G401.6 (cell line): Measurements from ENCODE around the gene PCDH9.
"Not testable (repeated sequence)": the region's sequence is repeated elsewhere in the genome, so short reads cannot be mapped to it uniquely, and the experiment has no call there.

Source experiments
- FAIRE-seq: peaks from 2 replicates; lab custom pipeline; 2012; peaks lifted over from hg19 to GRCh38; lab: Jason Lieb, UNC

PCDH9 gene

DNA sequence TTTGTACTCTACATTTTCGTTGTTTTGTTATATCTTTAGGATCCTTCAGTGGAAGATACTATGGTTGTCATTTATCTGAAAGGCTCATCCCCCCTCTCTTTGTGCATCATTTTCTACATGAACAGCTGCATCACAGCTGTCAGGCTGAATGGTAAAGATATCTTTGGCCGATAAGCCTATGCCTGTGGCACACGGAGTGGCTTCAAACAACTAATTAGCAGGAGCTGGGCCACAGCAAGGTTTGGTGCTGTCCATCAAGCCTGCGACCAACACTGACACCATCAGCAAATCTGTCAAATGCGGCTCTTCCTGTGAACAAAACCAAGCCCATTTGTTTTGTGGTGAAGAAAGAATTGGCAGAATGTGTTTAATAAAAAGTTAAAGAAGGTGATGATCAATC lies 334.4 kb downstream of the PCDH9 start:
- FAIRE-seq: no peak

DNA sequence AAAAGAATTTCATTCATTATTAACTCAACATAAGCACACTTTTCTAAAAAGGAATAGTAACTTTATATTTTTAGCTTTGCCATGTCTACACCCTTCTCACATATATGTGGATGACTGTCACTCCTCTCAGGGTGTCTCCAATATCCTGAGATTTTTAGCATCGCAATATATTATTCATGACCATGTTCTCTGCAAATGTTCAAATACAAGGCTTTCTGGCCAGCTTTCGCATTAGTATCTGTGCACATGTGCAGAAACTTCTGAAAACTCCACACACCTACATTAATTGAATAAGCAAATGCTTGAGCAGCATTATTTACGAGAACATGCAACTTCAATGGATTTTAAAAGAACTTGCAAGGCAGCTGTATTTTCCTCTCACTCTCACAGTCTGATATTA lies 334.8 kb downstream of the PCDH9 start:
- FAIRE-seq: no peak

DNA sequence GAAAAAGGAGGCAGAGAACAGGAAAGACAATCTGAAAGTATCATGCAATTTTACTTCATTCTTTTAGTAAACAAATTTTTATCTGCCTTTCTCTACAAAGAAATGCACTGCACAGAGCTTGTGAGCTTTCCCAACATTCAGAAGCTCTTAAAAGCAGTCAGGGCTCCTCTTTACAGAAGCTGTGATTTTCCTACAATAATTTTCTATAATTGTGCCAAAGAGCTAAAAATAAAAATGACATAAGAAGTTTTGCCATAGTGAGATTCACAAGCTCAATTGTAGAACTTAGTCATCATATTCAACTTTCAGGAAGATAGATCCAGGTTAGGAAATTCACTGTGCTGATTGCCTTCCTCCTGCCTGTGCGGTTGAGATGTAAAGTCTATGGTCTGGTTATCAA lies 341.4 kb downstream of the PCDH9 start:
- no peak for FAIRE-seq

DNA sequence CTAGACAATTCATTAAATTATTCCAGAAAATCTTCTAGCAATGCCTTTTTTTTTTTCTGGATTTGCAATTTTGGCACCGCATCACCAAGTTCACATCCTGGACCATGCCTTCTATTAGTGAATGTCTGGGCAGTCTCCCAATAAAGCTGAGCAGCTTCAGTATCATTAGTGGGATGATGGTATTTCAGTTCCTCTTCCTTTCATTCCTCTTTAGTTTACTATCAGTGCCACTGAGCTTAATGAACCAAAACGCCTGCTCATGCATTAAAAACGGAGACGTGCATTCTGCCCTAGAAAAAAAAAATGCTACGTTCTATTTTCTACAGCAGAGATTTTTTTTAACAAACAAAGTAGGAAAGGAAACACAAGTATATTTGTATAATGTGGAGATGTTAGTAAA lies 343.0 kb downstream of the PCDH9 start:
- no peak for FAIRE-seq

DNA sequence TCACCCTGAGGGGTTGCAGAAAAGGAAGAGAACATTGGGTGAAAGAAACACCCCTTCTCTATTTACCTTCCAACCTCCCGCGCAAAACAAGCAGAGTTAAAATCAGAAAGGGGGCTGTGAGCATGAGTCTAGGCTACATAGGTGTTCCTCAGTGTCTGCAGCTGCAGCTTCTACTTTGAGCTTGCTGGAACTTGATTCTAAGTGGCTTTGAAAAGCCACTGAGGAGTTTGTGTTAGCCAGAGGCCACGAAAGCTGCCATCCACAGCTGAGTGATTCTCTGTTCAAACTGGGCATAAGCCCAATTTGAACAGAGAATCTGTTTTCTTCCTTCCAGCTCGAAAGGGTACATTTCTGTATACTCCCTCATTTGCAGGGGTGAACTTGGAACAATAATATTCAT lies 343.9 kb downstream of the PCDH9 start:
- FAIRE-seq: no peak

DNA sequence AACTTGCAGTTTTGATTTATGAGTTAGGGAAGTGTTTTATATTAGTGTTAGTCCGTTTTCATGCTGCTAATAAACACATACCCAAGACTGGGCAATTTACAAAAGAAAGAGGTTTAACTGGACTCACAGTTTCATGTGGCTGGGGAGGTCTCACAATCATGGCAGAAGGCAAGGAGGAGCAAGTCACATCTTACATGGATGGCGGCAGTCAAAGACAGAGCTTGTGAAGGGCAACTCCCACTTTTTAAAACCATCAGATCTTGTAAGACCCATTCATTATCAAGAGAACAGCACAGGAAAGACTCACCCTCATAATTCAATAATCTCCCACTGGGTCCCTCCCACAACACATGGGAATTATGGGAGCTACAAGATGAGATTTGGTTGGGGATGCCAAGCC lies 349.0 kb downstream of the PCDH9 start:
- FAIRE-seq: not testable (repeated sequence)

DNA sequence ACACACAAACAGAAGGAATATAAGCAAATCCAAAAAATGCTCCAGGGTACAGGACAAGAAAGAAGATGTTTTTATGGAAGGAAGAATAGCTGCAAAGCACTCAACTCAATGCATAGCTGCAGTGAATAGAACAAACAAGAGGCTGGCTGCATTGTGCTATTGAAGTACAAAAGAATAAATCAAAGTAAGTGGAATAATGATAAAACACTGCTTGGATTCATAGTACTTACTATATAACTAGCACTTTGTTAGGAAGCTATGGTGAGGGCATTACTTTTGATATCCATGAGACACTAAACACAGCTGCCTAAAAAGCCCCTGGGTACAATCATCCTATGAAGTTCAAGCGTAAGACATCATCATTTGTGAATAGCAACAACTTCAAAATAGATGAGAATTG lies 350.1 kb downstream of the PCDH9 start:
- FAIRE-seq: no peak

DNA sequence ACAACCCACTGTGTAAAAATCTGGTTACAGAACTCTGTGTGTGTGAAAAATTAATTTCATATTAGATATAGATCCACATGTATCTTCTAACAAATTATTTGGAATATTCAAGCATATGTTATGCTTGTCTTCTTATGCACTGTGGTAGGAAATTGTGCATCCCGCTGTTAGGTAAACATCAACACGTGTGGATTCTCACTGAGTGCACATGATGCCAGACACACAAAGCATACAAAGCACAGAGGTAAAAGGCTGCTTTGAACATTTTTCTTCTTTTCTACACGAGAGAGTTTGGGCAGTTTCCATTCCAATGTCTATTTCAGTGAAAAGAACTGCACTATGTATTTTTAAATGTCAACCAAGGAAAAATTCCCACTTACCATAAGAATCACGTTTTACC lies 354.9 kb downstream of the PCDH9 start:
- FAIRE-seq: no peak

DNA sequence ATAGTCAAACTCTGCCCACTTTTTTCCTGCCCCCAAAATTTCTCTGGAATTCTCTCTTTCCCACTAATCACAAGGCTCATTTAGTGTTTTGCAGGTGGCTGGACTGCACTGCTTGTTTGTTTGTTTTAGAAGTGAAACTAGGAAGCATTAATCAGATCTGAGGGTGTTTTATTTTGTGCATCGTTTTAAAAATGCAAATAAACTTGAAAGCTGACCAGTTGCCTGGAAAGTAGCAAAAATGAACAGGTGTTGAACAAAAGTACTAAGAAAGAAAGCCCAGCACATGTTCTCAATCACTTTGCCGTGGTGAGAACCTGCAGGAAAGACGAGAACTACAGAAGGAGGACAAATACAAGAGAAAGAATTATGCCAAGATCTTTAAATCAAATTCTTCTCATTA lies 365.5 kb downstream of the PCDH9 start:
- FAIRE-seq: no peak

DNA sequence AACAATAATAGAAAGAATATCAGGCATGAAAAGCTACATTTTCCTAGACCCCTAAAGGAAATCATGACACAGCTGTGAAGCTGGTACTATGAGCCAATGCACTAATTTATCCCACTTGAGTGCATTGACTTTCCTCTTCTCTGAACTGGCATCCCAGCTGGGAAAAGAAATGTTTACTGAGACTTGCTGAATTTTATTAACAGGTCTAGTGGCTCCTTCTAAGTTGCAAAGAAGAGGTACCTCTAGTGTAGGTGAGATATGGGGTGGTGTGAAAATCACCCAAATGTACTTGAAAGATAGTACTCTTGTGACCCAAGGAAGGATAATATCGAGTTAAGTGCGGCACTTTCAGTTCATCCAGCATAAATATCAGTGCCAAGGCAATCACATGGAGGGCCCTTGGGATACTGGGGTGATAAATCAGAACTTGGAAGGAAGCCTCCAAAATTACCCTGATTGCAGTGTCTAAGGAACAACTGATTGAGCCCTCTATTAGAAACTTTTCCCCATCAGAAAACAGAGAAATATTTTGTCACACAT lies 369.2 kb downstream of the PCDH9 start:
- FAIRE-seq: no peak

DNA sequence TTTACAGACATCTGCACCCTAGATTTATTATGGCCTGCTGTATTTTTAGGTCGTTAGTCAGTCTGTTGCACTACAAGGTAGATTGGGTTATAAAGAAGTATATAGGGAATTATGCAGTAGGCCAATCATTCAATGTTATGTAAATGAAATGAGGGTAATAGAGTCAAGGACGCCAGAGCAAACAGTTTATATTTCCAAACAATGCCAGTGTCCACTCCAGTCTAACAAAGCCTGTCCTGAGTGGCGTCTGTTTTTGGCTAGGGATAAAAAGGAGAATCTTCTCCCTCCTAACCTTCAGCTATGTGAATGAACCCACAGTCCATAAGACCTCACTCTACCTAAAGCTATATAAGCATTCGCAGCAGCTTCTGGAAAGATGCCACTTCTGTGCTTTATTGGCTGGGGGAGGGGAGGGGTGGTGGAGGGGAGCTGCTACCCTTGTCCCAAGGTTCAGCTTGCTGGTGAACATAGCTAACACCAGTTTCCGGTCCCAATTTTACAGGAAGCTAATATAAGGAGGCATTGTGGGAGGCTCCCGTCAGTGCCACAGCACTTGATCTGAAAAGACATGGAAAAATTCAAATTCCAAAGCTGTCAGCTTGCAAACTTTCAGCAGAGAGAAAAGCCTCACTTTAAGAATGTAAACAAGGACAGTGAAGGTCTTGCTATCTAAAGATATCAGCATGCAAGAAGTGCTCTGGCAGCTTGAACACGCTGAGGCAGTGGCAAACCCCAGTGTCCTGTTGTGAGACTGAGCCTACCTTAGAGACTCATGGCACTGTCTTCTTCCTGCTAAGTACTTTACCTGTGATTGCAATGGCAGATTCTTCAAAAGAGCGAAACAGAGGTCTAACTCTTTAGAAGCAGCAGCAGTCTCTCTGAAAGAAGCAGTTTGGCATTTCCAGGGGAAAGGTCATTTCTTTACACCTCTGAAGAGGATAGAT lies 369.9 kb downstream of the PCDH9 start:
- no peak for FAIRE-seq

DNA sequence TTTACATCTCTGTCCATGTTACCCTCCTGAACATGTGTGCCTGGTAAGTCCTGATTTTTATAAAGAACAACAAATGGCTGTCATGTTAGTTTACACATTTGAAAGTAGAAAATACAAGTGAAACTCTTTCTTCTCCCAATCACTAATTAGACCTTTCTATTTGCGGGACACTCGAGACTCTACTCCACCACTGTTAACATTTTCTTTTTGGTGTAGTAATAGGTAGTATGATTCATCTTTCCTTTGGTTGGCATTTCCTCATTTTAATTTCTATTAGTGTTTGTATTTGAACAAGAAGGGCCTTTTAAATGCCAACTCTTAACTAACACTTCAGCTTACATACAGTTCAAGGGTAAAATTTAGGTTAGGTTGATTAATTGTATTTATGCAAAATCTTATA lies 371.1 kb downstream of the PCDH9 start:
- FAIRE-seq: no peak

DNA sequence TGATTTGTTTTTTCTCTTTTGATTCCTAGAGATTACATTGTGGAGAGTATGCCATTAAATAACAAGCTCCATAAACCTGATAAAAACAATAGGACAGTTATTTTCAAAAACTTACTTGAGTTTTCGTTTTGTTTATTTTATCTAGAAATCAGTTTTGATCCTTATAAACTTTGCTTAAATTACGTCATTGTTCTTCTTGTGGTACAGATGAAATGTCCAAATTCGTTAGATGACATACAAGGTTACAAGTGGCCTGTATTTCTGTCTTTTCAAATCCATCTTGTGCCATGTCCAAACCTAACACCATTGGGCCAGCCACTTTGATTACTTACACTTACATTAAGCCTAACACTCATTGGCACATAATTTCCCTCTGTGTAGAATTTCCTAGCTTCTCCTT lies 372.0 kb downstream of the PCDH9 start:
- no peak for FAIRE-seq

DNA sequence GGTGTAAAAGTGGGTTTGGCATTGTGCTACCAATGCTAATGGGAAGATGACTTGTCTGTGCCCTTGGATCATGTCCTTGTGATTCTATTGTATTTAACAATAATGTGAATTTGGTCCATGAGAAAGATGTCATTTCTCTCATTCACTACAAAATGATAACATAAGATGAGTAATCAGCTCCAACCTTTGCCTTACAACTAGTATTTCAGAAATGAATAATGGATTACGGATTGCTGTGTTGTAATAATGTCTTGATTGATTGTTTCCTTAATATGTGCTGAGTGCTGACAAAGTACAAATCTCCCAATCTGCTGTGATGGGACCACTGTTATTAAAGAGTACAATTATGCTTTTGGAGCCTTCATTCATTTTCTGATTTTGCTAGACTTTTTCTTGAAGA lies 375.0 kb downstream of the PCDH9 start:
- FAIRE-seq: no peak

DNA sequence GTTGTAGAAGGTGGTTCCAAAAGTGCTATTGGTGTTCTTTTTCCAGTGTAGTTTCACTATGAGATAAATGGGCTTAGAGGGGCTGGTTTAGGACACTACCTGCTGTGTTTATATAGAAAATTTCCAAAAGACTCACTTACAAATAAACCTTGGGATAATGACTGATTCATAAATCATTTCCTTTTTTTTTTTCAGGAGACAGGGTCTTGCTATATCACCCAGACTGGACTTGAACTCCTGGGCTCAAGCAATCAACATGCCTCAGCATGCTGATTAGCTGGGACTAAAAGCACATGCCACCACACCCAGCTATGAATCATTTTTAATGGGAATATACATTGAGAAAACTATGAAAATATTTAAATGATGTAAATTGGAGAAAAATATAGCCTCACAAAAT lies 376.6 kb downstream of the PCDH9 start:
- FAIRE-seq: no peak

DNA sequence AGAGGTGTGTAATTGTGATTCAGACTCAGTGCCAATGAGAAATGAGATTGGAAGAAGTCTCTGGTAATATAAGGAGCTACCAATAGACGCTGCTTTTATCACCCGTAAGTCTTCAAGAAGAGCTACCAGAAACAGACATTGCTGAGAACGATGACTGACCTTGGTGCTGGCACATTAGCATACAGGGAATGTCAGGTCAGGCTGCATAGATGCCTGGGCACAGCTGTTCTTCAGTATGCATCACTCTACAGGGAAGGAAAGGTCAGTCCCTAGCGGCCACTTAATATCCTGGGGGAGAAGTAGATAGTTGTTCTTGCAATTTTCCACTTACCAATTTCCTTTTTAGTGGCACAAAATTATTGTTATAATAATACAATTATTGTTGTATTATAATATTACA lies 380.4 kb downstream of the PCDH9 start:
- FAIRE-seq: no peak

DNA sequence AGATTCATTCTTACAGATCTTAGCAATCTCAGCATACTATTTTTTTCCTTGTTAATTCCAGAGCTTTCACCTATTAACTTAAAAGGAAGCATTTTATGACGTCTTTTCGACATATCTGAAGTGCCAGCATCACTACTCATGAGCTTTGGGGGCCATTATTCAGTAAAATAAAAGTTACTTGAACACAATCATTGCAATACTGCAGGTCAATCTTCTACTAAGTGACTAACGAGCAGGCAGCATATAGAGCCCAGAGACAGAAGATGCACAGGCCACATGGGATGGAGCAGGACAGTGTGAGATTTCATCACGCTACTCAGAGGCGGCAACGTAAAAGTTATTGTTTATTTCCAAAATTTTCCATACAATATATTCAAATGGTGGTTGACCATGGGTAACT lies 382.6 kb downstream of the PCDH9 start:
- no peak for FAIRE-seq

DNA sequence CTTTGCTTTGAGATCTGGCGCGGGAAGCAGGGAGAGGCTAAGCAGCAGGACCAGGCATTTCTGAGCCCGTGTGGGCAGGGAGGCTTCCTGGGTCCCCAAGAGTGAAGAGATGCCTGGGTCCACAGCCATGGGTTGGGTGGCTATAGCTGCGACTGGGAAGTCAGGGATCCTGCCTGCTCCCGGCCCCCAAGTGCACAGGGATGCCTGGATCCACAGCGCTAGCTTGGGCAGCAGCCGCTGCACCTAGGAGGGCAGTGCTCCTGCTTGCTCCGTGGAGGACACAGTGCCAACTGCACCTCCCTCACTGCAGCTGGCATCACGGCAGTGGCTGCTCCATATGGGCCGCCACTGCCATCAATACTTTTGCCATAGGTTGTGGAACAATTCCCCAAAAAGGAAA lies 384.7 kb downstream of the PCDH9 start:
- no peak for FAIRE-seq

DNA sequence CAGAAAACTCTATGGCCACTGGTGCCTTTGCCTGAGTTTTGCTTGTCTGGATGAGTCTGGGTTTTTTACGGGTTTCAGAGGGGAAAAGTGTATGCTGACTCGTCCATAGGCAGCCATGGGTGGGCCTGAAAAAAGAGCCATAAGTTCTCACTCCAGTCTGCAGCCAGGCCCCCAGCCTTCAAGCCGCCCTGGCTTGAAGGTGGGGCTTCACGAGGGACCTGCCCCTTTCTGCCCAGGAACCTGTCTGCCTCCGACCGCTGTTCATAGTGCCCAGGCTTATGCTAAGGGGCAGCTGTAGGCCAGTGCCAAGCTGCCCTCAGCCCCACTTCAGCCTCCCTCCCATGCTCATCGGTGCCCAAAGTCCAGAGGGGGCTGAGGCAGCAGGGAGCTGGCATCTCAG lies 385.2 kb downstream of the PCDH9 start:
- no peak for FAIRE-seq

DNA sequence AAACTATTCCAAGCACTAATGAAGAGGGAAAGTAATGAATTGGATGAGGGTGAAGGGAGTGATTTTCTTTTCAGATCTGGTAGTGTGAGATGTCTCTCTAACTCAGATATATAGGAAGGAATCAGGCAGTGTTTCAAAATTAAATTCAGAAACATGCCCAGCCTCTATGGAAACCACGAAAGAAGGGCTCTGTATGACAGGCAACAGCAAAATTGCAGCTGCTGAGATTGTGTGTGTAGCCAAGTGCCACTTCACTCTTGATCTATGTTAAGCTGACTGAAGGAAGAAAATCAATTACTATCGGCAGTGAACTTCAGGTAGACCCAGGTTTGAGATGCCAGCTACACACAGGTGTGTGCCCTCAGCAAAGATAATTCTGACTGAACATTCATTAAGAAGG lies 387.4 kb downstream of the PCDH9 start:
- no peak for FAIRE-seq

DNA sequence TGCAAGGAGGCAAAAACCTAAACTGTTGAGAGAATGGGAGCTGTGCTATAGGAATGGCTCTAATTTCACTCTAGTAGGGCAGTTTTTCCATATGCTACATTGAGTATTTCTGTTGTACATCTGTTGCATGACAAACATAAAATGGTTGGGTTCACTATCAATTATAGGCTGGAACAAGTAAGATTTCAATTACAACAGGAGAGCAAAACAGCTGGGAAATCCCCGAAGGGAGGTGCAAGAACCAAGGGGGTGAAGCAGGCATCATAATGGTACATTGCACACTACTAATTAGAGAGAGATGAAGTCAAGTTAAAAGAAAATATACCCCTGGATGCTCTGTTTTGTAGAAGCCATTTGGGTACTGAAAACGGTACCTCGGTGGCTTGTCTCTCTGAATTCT lies 389.5 kb downstream of the PCDH9 start:
- FAIRE-seq: no peak

DNA sequence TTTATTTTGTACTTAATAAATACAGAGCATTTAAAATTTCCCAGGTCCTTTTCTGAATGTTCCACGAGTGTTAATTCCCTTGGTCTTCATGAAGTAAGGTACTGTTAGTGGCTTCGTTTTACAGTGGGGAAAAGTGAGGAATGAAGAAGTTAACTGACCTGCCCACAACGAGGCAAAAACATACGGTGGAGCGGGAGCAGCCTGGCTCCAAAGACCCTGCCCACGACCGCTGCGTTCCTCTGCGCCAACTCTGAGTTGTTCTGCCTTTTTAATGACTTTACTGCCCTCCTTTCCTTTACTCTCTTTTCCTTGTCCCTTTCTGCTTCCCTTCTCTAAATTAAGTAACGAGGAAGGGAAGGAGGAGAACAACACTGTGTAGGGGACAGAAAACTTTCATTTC lies 392.9 kb downstream of the PCDH9 start:
- FAIRE-seq: no peak

DNA sequence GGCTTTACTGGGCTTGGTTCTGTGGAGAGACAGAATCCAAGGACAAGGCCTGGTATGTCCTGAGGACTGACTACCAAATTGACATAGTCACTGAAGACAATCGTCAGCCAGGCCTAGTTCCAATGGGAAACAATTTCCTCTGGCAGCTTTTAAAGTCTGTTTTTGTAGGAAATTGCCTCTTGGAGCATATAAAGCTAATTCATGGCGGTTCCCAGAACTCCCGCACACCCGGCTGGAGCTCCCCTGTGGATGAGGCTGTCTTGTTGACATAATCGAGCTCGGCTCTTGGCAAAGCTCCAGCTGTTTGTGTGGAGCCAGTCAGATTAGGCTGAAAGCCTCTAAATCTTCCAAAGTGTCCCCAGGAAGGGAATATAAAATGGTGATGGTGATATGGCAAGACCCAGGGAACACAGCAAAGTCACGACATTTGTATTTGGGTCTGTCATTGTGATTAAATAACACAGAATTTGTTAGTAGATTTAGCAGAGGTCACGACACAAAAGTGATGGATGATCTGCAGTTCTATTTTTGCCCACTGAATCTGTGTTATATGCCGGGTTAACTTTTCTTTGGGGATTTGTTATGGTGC lies 395.0 kb downstream of the PCDH9 start:
- FAIRE-seq: no peak
